HL-60/S4 treated with retinoic acid at 250 ng/mL for 4 days and 3 days (cell line): Measurements from ENCODE around the gene CHDH.

Source experiments
- in situ Hi-C: fragments of 300-500 bp; cut with MboI; formaldehyde crosslinking; loops from 2 replicates; pipeline ENCODE4 v1.7.0; 2022; ENCODE audit warnings: low sequenced_read_pairs

Gene CHDH

DNA sequence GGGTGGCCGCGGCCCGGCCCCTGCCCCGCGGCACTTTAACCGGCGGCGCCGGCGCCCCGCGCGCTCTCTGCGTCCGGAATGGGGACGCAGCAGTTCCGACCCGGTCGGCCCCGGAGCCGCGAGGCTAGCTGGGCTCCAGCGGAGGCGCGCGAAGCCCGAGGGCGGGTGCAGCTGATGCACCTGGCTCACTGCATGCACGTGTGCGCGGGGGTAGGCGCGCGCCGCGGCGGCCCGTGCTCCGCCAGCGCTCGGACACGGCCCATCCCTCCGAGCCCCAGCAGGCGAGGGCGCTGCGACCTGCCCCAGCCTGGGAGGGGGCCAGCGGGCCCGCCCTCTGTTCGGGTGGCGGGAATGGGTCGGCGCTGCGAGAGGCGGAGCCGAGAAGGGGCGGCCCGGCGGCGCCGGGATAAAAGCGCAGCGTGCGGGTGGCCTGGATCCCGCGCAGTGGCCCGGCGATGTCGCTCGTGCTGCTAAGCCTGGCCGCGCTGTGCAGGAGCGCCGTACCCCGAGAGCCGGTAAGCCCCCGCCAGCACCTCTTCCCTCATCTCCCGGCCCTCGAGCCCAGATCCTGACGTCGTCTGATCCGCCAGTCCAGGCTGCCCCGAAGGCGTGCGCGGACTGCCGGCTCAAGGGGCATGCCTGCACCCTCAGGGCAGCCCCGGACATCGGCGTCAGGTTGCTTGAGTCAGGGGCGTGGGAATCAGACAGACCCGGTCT is at the start of gene CHDH, which contains the start of gene IL17RB:
Gene CHDH, minus strand, starts transcription at position 286 of the 717 bp plus-strand sequence. CDS start 22,411 bp downstream, outside the sequence.
Gene IL17RB, plus strand, starts transcription at position 435 of the 717 bp plus-strand sequence. Its CDS starts 21 bp downstream, at position 456.
- in situ Hi-C loops: no loop called here

- in situ Hi-C loops: no loop called here
Observed at GRCh38 chr3:53892286-53892637, 46.0 kb upstream of the CHDH start.

GRCh38 chr3:53891497-53892285 is 45.5 kb upstream of the CHDH start, which contains the start of gene SELENOK:
SELENOK (minus strand) TSS chr3:53891859.
- in situ Hi-C loops: no loop called here

- in situ Hi-C loops: no loop called here
Observed at GRCh38 chr3:53890726-53891475, 44.7 kb upstream of the CHDH start.

- in situ Hi-C loops: no loop called here
Observed at GRCh38 chr3:53888232-53888631, 42.0 kb upstream of the CHDH start.

- in situ Hi-C loops: no loop called here
Observed at GRCh38 chr3:53887446-53887845, 41.2 kb upstream of the CHDH start.

- in situ Hi-C loops: no loop called here
Observed at GRCh38 chr3:53885239-53885638, 39.0 kb upstream of the CHDH start.

- in situ Hi-C loops: no loop called here
Observed at GRCh38 chr3:53884623-53885022, 38.4 kb upstream of the CHDH start.

DNA sequence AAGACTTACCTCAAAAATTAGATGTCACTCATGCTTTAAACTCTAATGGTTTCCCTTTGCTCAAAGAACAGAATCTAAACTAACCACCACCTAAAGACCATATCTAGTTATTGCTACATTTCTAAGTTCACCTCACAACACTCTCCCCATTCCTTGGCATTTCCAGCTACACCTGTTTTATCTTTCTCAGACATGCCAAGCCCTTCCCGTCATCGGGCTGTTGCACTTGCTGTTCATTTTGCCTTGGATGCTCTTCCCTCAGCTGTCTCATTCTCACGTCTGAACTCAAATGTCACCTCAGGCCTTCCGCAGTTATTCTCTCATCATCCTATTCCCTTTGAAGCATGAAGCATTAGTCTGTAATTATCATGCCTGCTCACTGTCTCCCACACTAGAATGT is 36.8 kb upstream of the CHDH start:
- in situ Hi-C loops: no loop called here

GRCh38 chr3:53881691-53882593 is 35.7 kb upstream of the CHDH start, which contains the start of gene ACTR8:
ACTR8 (minus strand) TSS chr3:53882152; CDS start chr3:53882101, 51 bp downstream.
- in situ Hi-C loops: no loop called here

- in situ Hi-C loops: no loop called here
Observed at GRCh38 chr3:53880396-53881345, 34.5 kb upstream of the CHDH start.

DNA sequence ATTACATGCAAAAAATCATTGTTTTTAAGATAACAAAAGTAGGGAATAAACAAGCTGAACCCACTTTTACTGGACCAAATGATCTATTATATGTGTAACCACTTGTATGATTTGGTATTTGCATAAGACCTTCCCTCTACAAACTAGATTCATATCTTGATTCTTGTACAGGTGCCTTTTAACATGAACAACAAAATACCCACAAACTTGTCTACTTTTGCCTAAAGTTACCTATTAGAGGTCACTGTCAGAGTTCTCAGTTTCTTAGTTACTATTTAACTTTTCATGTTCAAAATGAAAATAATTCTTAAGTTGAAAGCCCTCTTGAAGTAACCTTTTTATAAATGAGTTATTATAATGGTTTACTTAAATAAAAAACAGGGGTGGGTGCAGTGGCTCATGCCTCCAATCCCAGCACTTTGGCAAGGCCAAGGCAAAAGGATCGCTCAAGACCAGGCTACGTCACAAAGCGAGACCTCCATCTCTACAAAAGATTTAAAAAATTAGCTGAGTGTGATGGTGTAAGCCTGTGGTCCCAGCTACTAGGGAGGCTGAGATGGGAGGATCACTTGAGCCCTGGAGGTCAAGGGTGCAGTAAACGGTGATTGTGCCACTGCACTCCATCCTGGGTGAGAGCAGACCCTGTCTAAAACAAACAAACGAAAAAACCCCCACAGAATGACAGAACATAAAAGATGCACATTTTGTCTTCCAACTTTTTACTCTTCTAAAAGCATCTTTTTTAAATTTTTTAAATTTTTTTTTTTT is 19.7 kb upstream of the CHDH start:
- in situ Hi-C loops: no loop called here

- in situ Hi-C loops: no loop called here
Observed at GRCh38 chr3:53863145-53863544, 16.9 kb upstream of the CHDH start.

- in situ Hi-C loops: no loop called here
Observed at GRCh38 chr3:53862241-53862640, 16.0 kb upstream of the CHDH start.

- in situ Hi-C loops: no loop called here
Observed at GRCh38 chr3:53860196-53860595, 14.0 kb upstream of the CHDH start.

- in situ Hi-C loops: no loop called here
Observed at GRCh38 chr3:53859178-53859577, 13.0 kb upstream of the CHDH start.

DNA sequence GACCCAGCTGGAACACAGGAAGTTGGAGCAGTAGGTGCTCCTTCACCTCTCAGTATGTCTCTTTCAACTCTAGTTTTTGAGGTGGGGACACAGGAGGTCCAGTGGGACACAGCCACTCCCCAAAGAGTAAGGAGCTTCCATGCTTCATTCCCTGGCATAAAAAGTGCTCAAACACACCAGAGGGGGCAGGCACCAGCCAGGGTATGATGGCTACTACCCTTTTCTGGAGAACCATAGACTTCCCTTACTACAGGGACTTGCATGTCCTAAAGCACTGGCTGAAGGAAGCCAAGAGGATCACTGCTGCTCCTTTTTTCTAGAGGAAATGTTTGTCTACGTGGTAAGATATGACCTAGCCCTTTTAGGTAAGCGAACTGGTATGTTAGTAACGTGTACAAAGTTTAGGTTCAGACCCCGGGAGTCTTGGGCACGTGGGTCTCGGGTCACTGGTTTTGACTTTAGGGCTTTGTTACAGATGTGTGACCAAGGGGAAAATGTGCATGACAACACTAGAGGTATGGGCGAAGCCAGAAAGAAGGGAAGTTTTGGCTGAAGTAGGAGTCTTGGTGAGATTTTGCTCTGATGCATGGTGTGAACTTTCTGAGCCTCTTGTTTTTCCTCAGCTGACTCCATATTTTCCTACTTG is 12.0 kb upstream of the CHDH start:
- in situ Hi-C loops: no loop called here

DNA sequence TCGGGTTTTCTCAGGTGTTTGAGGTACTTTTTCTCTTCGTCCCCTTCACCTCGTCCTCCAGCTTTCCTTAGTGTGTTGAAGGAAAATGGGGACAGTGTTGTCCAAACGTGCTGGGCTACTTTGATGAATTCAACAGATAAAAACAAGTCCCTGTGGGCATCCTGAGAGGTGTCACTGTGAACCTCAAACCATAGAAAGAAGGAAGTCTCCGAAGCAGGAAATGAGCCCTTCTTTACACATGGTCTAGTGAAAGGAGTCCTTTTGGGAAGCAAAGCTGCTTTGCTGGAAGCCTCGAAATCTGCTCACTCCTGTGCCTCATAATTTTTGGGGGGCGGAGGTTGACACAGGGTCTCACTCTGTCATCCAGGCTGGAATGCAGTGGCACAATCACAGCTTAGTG is 10.7 kb upstream of the CHDH start:
- in situ Hi-C loops: no loop called here
